ENCODE data around the gene THBS1. TPM values are rescaled to one million over a fixed set of nuclear protein-coding genes. Genes with fewer than 3 reads are reported as not detected.

Gene THBS1
- total RNA-seq, 1 experiment from 2014 or later = 305 TPM

GRCh38 chr15:39639037-39639436, 58.2 kb downstream of the THBS1 start:
- CTCF ChIA-PET = no interaction called here
- POLR2A ChIA-PET (ENCODE audit: unreplicated experiment) = no interaction called here
- TF ChIP-seq, protein P1, sequence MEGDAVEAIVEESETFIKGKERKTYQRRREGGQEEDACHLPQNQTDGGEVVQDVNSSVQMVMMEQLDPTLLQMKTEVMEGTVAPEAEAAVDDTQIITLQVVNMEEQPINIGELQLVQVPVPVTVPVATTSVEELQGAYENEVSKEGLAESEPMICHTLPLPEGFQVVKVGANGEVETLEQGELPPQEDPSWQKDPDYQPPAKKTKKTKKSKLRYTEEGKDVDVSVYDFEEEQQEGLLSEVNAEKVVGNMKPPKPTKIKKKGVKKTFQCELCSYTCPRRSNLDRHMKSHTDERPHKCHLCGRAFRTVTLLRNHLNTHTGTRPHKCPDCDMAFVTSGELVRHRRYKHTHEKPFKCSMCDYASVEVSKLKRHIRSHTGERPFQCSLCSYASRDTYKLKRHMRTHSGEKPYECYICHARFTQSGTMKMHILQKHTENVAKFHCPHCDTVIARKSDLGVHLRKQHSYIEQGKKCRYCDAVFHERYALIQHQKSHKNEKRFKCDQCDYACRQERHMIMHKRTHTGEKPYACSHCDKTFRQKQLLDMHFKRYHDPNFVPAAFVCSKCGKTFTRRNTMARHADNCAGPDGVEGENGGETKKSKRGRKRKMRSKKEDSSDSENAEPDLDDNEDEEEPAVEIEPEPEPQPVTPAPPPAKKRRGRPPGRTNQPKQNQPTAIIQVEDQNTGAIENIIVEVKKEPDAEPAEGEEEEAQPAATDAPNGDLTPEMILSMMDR (conservative IDR thresholded peaks at IDR 0.05; ENCODE audit: low read depth, low read length) = no peak
- TF ChIP-seq EZH2phosphoT487 (IDR thresholded peaks at IDR 0.05; ENCODE audit: borderline replicate concordance, low read length) = no peak
- no peak for TF ChIP-seq EZH2 (IDR thresholded peaks at IDR 0.05; ENCODE audit: low read length, unreplicated experiment)
- Histone ChIP-seq H3F3A (ENCODE audit: low read length, unreplicated experiment) (peaks cover 15% of the 10 kb centered on the region), H3K27me3 (ENCODE audit: low read length) (no peaks in the 10 kb centered on the region), H3K4me3 (ENCODE audit: low read length) (no peak overlapping the region), H3K4me1 (ENCODE audit: insufficient read depth, low read length) (peaks cover 32% of the 10 kb centered on the region), H2AFZ (ENCODE audit: low read length) (no peak overlapping the region), H3K36me3 (ENCODE audit: low read depth, low read length) (no peaks in the 10 kb centered on the region), H3K27ac (ENCODE audit: low read length) (no peak overlapping the region), H3K9me2 (replicated peaks; ENCODE audit: low read length) (no peaks in the 10 kb centered on the region), H4K20me1 (ENCODE audit: low read length) (no peaks in the 10 kb centered on the region), H3K79me2 (ENCODE audit: low read length) (no peaks in the 10 kb centered on the region), H3K4me2 (ENCODE audit: low read length) (no peak overlapping the region), H3K9me3 (ENCODE audit: low read length) (no peaks in the 10 kb centered on the region), H3K9ac (ENCODE audit: low read length) (no peak overlapping the region)
- intact Hi-C loops (cut with micrococcal nuclease) = no loop called here
- DNase-seq (no peak), ATAC-seq (no peak)
- no TSS peak for BruUV-seq (replicated peaks)

DNA sequence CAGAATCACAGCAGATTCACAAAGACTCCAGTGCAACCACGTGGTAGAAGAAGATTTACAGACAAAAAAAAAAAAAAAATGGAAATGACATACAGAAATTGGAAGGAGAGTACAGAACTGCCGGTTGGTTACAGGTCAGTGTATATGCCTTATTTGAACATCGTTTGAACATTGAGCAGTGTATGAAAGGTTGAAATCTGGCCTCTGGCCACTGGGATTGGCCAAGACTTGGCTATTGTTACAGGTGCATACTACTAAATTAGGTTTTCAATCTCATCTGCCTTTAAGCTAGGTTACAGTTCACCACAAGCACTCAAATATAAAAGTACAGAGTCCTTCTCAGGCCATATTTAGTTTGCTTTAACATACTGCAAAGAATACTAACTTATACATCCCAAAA, 59.8 kb downstream of the THBS1 start:
- TF ChIP-seq, protein P1 (conservative IDR thresholded peaks at IDR 0.05; ENCODE audit: low read depth, low read length) = no peak
- TF ChIP-seq EZH2 (IDR thresholded peaks at IDR 0.05; ENCODE audit: low read length, unreplicated experiment) (no peak), EZH2phosphoT487 (IDR thresholded peaks at IDR 0.05; ENCODE audit: borderline replicate concordance, low read length) (no peak)
- H3K4me3 ChIP-seq (ENCODE audit: low read length) = peak overlapping the region; percentile 24; the same call in 1 of the 2 replicates

DNA sequence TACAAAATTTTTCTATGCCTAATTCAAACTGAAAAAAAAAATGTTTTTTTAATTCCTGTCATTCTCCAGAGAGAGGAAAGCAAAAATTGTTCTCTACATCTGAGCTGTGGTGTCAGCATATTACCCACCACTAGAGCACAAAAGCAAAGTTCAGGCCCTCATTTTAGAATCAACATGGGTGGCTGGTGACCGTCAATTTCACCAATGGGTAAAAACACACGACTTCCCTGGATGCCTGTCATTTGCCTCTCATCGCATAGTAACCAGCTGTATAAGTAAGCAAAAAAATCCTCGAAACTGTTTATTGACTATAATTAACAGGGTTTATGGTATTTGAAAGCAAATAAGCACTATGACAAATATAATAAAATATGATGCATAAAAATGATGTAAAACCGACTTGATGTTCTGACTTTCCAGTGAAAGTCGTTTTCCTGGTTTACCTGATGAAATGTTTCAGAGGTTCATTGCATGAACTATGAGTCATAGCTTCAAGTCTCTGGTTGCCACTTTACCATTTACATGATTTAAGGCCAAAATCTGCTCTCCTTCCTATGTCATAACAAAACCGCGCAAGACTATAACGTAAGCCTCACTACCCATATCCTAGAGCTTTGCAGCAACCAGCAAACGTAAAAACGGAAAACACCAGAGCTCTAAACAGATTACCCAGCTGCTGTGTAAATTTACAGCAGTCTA, 60.5 kb downstream of the THBS1 start:
- ATAC-seq (peak; percentile 75), DNase-seq (peak; percentile 89)
- intact Hi-C loops (cut with micrococcal nuclease) = loop anchor here (1.0 to 2.0 kb wide), 3 partner anchors 12 to 61 kb away; partner anchors contain the start of gene THBS1
- H3K27me3 ChIP-seq (ENCODE audit: low read length) = no peaks in the 10 kb centered on the region
- CTCF ChIA-PET = interaction anchor here (0.6 to 0.8 kb wide), 3 partner anchors 11 to 100 kb away, joined by 3 to 7 read pairs (median 6); no protein-coding TSS in a partner anchor
- POLR2A ChIA-PET (ENCODE audit: unreplicated experiment) = interaction anchor here (0.6 kb wide), 1 partner anchor 293 kb away, joined by 3 read pairs; the partner anchor contains the start of gene EIF2AK4
- H3K79me2 ChIP-seq (ENCODE audit: low read length) = no peaks in the 10 kb centered on the region
- H4K20me1 ChIP-seq (ENCODE audit: low read length) = no peaks in the 10 kb centered on the region
- H3K4me2 ChIP-seq (ENCODE audit: low read length) = peak overlapping the region; percentile 69
- H3K4me3 ChIP-seq (ENCODE audit: low read length) = peak overlapping the region; percentile 24; the same call in 1 of the 2 replicates
- no peaks in the 10 kb centered on the region for H3K36me3 ChIP-seq (ENCODE audit: low read depth, low read length)
- H3K9me3 ChIP-seq (ENCODE audit: low read length) = no peaks in the 10 kb centered on the region
- no peak overlapping the region for H2AFZ ChIP-seq (ENCODE audit: low read length)
- no peaks in the 10 kb centered on the region for H3K9me2 ChIP-seq (replicated peaks; ENCODE audit: low read length)
- peak overlapping the region; percentile 52 for H3K9ac ChIP-seq (ENCODE audit: low read length)
- no peak for TF ChIP-seq EZH2phosphoT487 (IDR thresholded peaks at IDR 0.05; ENCODE audit: borderline replicate concordance, low read length)
- TF ChIP-seq, protein P1 (conservative IDR thresholded peaks at IDR 0.05; ENCODE audit: low read depth, low read length) = peak; percentile 34; the same call in 1 of the 2 replicates
- peaks cover 32% of the 10 kb centered on the region for H3K4me1 ChIP-seq (ENCODE audit: insufficient read depth, low read length)
- H3F3A ChIP-seq (ENCODE audit: low read length, unreplicated experiment) = peaks cover 15% of the 10 kb centered on the region
- peak overlapping the region; percentile 92 for H3K27ac ChIP-seq (ENCODE audit: low read length)
- BruUV-seq (replicated peaks) = no TSS peak

More for the DNA sequence above, 59.8 kb downstream of the THBS1 start:
- no peaks in the 10 kb centered on the region for H4K20me1 ChIP-seq (ENCODE audit: low read length)
- no peaks in the 10 kb centered on the region for H3K79me2 ChIP-seq (ENCODE audit: low read length)
- POLR2A ChIA-PET (ENCODE audit: unreplicated experiment) = no interaction called here
- peak overlapping the region; percentile 92 for H3K27ac ChIP-seq (ENCODE audit: low read length)
- no peaks in the 10 kb centered on the region for H3K9me3 ChIP-seq (ENCODE audit: low read length)
- CTCF ChIA-PET = interaction anchor here (0.8 kb wide), 1 partner anchor 11 kb away, joined by 7 read pairs; no protein-coding TSS in a partner anchor
- intact Hi-C loops (cut with micrococcal nuclease) = loop anchor here (1.0 to 2.0 kb wide), 3 partner anchors 11 to 60 kb away; partner anchors contain the start of gene THBS1
- H3K4me1 ChIP-seq (ENCODE audit: insufficient read depth, low read length) = peaks cover 32% of the 10 kb centered on the region
- DNase-seq = peak; percentile 17
- no peaks in the 10 kb centered on the region for H3K36me3 ChIP-seq (ENCODE audit: low read depth, low read length)
- ATAC-seq = no peak
- no peaks in the 10 kb centered on the region for H3K27me3 ChIP-seq (ENCODE audit: low read length)
- no peak overlapping the region for H2AFZ ChIP-seq (ENCODE audit: low read length)
- H3K4me2 ChIP-seq (ENCODE audit: low read length) = peak overlapping the region; percentile 69
- H3F3A ChIP-seq (ENCODE audit: low read length, unreplicated experiment) = peaks cover 15% of the 10 kb centered on the region
- no TSS peak for BruUV-seq (replicated peaks)
- H3K9ac ChIP-seq (ENCODE audit: low read length) = peak overlapping the region; percentile 1; the same call in 1 of the 2 replicates
- H3K9me2 ChIP-seq (replicated peaks; ENCODE audit: low read length) = no peaks in the 10 kb centered on the region

Data from PC-3 (cell line).